ENCODE data around the gene CYP11A1. TPM values are rescaled to one million over a fixed set of nuclear protein-coding genes. Genes with fewer than 3 reads are reported as not detected.

CYP11A1 gene
- total RNA-seq, 4 donors from 2014 or later, result 0.15 to 2.5 (median 0.67) TPM

- H3K36me3 ChIP-seq, result no peaks in the 10 kb centered on the region
- H3K27me3 ChIP-seq, result no peaks in the 10 kb centered on the region
- in situ Hi-C loops (cut with MboI; ENCODE audit: low sequenced_read_pairs in 4 of 4) (loop anchor here (5.0 to 25.0 kb wide), 5 partner anchors 55 to 380 kb away; no protein-coding TSS in a partner anchor), intact Hi-C loops (cut with DNase I; ENCODE audit: low total_unique reads) (loop anchor here (1.0 to 2.0 kb wide), 2 partner anchors 56 to 109 kb away; no protein-coding TSS in a partner anchor)
- no peak for TF ChIP-seq POLR2A (IDR thresholded peaks at IDR 0.05)
- TF ChIP-seq, protein P1, sequence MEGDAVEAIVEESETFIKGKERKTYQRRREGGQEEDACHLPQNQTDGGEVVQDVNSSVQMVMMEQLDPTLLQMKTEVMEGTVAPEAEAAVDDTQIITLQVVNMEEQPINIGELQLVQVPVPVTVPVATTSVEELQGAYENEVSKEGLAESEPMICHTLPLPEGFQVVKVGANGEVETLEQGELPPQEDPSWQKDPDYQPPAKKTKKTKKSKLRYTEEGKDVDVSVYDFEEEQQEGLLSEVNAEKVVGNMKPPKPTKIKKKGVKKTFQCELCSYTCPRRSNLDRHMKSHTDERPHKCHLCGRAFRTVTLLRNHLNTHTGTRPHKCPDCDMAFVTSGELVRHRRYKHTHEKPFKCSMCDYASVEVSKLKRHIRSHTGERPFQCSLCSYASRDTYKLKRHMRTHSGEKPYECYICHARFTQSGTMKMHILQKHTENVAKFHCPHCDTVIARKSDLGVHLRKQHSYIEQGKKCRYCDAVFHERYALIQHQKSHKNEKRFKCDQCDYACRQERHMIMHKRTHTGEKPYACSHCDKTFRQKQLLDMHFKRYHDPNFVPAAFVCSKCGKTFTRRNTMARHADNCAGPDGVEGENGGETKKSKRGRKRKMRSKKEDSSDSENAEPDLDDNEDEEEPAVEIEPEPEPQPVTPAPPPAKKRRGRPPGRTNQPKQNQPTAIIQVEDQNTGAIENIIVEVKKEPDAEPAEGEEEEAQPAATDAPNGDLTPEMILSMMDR (IDR thresholded peaks at IDR 0.05 in 4 of 5, conservative IDR thresholded peaks at IDR 0.05 in 1 of 5), result peak; percentile 88 to 96 (median 94)
- peaks cover 12 to 13% of the 10 kb centered on the region in 2 donors for H3K4me1 ChIP-seq
- ATAC-seq, result peak; percentile 80 to 92
- no peak overlapping the region for H3K4me3 ChIP-seq
- DNase-seq, result peak; percentile 59 to 79
- no peaks in the 10 kb centered on the region for H3K9me3 ChIP-seq
- H3K27ac ChIP-seq, result no peak overlapping the region
These were observed 14.8 kb upstream of the CYP11A1 start for GRCh38 chr15:74382004-74382816.

DNA sequence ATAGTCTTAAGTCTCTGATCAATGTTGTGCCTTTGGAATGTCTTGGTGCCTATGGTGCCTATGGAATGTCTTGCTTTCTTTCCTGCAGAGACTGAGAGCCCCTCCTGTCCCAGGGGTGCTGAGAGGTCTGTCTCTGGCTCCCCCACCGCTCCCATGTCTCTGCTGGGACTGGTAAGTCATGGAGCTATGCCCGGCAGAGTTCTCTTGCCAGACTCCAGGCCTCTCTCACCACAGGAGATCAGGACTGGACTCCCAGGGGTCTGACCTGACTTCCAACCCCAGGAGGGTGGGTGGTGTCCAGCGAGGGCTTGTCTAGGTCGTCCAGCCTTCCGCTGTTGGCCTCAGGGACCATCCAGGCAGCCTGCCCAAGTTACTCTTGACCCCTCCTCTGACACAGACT, 14.0 kb upstream of the CYP11A1 start:
- H3K27me3 ChIP-seq, result no peaks in the 10 kb centered on the region
- H3K27ac ChIP-seq, result no peak overlapping the region
- DNase-seq (no peak), ATAC-seq (no peak)
- in situ Hi-C loops (cut with MboI; ENCODE audit: low sequenced_read_pairs in 4 of 4), result loop anchor here (5.0 to 25.0 kb wide), 5 partner anchors 56 to 381 kb away; no protein-coding TSS in a partner anchor
- intact Hi-C loops (cut with DNase I; ENCODE audit: low total_unique reads), result no loop called here
- H3K4me3 ChIP-seq, result no peak overlapping the region
- TF ChIP-seq POLR2A (IDR thresholded peaks at IDR 0.05), result no peak
- TF ChIP-seq, protein P1 (IDR thresholded peaks at IDR 0.05 in 4 of 5, conservative IDR thresholded peaks at IDR 0.05 in 1 of 5), result no peak
- no peaks in the 10 kb centered on the region for H3K36me3 ChIP-seq
- no peaks in the 10 kb centered on the region for H3K9me3 ChIP-seq
- peaks cover 12 to 13% of the 10 kb centered on the region in 2 donors for H3K4me1 ChIP-seq

GRCh38 chr15:74381190-74381453, 13.7 kb upstream of the CYP11A1 start:
- no peak overlapping the region for H3K27ac ChIP-seq
- H3K4me1 ChIP-seq, result peaks cover 12% of the 10 kb centered on the region in 2 donors
- H3K27me3 ChIP-seq, result no peaks in the 10 kb centered on the region
- no peak for TF ChIP-seq POLR2A (IDR thresholded peaks at IDR 0.05)
- TF ChIP-seq, protein P1 (IDR thresholded peaks at IDR 0.05 in 4 of 5, conservative IDR thresholded peaks at IDR 0.05 in 1 of 5), result no peak
- H3K9me3 ChIP-seq, result no peaks in the 10 kb centered on the region
- in situ Hi-C loops (cut with MboI; ENCODE audit: low sequenced_read_pairs in 4 of 4) (loop anchor here (5.0 to 25.0 kb wide), 5 partner anchors 56 to 381 kb away; no protein-coding TSS in a partner anchor), intact Hi-C loops (cut with DNase I; ENCODE audit: low total_unique reads) (no loop called here)
- DNase-seq, result no peak
- no peak for ATAC-seq
- no peak overlapping the region for H3K4me3 ChIP-seq
- no peaks in the 10 kb centered on the region for H3K36me3 ChIP-seq

GRCh38 chr15:74380361-74381189, 13.1 kb upstream of the CYP11A1 start:
- Histone ChIP-seq H3K27me3 (no peaks in the 10 kb centered on the region), H3K36me3 (no peaks in the 10 kb centered on the region), H3K27ac (no peak overlapping the region), H3K4me1 (peaks cover 6 to 12% of the 10 kb centered on the region in 2 donors), H3K4me3 (no peak overlapping the region), H3K9me3 (no peaks in the 10 kb centered on the region)
- DNase-seq (no peak), ATAC-seq (no peak)
- TF ChIP-seq, protein P1 (IDR thresholded peaks at IDR 0.05 in 4 of 5, conservative IDR thresholded peaks at IDR 0.05 in 1 of 5), result no peak
- TF ChIP-seq POLR2A (IDR thresholded peaks at IDR 0.05), result no peak
- in situ Hi-C loops (cut with MboI; ENCODE audit: low sequenced_read_pairs in 4 of 4) (loop anchor here (5.0 to 25.0 kb wide), 5 partner anchors 57 to 382 kb away; no protein-coding TSS in a partner anchor), intact Hi-C loops (cut with DNase I; ENCODE audit: low total_unique reads) (no loop called here)

Data from gastrocnemius medialis (tissue), 4 donors.